Activated CD4-positive, alpha-beta T cell treated with anti-CD3 and anti-CD28 coated beads for 24 hours (primary cell): ENCODE measurements around the gene TP53TG5.

ENCODE experiments used
- DNase-seq, 2 donors: peaks; one replicate each; pipeline ENCODE4 v3.0.0-alpha.2; 2020; ENCODE audit warnings: low read depth in 2 of 2

TP53TG5 gene

DNA sequence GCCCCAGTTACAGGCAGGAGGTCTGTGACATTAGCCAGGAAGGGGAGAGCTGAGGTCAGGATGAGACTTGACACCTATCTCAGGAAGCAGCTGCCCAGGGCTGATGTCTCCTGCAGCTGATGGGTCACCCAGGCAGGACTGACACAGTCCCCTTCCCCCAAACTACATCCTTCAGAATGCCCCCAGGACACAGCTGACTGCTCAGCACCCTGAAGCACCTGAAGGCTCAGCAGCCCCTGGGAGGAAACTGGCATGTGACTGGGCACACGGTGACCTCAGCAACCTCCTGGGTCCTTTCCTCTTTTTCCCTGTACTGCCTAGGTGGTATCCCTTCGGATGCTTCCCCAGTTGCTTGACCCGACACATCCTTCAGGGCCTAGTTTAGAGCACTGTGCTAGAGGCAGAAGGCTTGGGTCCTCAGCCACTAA is 31.8 kb downstream of the TP53TG5 start:
- DNase-seq, result no peak

DNA sequence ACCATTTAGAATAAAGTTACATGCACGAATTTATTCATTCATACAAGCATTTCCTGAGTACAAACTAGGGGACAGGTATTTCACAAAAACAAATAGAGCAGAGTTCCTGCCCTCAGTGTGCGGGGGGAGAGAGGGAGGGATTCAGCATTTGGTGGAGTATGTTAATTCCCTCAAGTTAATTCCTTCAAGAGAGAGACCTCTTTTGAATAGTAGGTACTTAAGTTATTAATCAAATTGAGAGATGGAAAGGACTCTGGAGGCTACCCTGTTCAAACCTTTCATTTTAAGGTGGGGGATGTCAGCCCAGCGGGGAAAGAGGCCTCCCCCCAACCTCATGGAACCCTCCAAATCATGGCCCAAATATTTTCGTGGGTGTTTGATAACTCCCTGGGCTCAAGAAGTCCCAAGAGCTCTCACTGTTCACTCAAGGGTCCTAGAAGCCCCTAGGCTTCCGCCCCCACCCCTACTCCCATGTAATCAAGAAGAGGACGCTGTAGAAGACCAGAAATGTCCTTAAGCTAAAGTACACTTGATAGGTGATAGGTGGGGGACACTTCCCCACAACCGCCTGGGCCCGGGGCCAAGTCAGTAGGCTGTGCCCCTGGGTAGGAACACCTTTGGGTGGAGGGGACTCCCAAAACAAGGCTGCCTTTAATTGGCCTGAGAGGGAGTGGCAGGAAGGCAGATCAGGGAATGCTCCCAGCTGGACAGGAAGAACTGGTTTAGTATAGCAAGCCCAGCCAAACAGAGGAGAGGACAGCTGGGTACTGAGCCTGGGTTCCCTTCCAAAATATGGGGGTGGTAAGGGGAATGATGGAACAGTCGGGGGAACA is 32.8 kb downstream of the TP53TG5 start:
- no peak for DNase-seq

DNA sequence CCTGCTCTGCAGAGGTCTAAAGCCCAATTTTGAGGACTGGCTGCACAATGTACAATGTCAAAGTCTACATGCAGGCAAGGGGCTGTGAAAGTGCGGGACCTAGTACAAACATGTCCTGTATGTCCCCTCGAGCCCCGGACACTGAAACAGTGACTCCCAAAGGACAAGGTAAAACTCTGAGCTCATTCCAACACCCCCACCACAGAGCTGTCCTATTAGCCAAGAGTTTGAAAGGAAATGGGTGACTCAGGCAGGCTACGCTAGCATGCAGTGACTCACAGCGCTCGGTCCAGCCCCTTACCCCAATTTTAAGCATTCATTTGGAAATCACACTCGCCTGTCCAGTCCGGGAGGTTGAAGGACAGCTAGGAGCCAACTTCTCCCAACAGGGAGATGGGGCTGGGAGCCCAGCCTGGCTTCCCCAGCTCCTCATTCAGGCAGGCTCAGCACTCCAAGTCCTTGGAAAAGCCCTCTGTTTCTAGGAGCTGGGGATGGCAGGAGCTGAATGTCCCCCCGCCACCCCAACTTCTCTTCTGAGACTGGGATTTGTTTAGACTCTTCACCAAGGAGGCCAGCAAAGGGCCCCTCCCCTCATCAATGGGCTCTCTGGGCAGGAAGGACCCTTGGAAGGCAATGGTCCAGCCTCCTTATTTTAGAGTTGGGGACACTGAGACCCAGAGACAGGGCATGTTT is 33.8 kb downstream of the TP53TG5 start:
- DNase-seq, result no peak

DNA sequence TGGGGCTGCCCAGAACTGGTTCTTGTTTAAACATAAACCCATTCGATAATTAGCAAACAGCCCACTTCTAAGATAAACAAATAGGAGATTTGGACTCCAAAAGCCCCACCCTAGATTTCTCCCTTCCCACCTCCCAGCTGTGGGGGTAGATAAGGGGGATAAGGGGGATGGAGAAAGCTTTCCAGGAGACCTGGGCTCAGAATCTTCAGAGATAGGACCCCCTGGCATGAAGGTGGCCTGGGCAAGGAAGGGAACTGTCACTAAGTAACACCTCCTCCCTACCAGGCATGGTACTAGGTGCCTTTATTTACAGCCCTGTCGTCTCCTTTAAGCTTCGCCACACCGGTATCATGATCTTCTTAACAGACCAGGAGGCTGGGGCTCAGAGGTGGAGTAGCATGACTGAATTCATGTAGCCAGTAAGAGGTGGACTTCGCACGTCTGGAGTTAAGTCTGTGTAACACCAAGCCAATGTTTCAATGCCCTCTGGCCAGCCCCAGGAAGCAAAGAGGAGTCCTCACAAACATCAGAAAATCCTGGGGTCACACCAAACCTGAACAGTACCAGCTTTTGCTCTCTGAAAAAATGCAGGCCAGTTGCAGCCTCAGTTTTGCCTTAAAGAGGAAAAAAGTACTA is 34.5 kb downstream of the TP53TG5 start:
- no peak for DNase-seq

DNA sequence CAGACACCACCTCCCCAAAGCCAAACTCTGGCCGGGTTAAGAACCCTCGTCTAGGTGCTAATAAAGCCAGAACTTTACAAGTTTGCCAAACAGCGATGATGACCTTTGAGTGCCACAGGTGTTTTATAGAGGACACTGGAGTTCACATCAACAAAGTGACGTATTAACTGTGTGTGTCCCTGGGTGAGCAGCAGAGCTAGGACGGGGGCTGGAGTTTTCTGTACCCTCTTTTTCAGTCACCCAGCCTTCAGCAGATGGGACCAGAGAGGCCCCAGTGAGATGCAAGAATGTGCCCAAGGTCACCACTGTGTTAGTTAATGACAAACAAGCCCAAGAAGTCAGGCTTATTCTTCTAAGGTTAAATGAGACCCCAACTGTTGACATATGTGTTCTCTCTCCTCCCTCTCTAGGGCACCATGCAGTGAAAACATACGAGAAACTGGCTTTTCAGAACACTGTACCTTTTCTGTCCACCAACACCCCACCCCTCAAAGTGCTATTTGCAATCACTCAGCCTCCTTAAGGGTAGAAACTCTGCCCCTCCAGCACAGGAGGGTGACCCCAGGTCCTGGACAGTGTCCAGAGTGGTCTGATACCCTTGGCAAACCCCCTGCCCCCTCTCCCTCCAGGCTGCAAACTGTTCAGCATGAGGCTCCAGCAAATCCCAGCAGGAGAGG is 35.1 kb downstream of the TP53TG5 start:
- no peak for DNase-seq

DNA sequence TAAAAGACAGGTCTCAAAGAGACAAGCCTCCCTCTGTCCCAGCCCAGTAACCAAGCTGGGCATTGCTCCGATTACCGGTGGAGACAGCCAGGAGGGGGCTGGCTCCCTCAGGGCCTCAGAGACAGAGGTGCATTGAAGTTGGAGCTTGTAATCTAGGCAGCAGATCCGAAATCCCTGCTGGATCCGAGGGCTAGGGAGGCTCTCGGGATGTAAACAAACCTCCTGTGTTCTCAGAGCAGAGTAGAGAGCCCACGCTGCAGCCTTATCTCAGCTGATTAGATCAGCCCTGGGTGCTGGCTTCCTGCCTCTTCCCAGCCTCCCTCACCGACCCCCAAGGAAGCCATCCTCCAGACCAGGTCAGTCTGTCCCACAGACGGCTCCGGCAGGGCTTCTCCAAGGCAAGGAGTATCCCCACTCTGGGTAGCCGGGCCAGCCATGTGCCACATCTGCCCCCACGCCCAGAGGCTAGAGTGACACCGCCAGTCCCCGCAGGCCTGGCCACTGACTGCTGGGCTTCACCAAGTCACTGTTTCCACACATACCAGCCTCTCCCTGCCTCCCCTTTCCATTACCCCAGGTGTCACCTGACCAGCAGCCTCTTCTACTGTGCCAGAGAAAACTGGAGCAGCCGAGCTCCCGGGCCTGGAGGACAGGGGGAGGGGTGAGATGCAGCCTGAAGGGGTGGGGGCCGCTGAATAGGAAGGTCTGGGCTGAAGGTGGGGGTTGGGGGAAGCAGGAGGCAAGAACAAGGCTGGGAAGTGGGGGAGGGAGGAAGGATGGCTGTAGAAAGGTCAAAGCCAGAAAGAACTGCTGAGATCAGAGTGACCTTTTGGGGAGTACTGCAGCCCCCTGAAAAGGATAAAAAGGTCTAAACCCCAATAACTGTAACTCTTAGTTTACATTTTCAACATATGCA is 35.9 kb downstream of the TP53TG5 start:
- DNase-seq, result no peak

DNA sequence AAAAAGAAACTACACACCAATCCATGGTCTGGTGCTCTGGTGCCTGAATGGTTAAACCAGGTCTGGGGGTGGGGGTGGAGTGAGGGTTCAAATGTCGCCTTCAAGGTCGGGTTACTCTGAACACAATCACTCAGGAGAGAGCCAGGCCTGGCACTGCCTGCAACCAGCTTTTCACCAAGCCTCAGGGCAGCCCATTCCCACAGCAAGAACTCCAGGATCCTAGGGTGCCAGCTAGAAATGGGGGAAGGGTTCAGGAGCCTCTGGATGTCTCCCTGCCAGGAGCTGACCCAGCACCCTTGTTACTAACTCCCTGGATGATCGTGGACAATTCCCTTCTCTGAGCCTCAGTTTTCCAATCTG is 36.6 kb downstream of the TP53TG5 start:
- DNase-seq, result no peak

DNA sequence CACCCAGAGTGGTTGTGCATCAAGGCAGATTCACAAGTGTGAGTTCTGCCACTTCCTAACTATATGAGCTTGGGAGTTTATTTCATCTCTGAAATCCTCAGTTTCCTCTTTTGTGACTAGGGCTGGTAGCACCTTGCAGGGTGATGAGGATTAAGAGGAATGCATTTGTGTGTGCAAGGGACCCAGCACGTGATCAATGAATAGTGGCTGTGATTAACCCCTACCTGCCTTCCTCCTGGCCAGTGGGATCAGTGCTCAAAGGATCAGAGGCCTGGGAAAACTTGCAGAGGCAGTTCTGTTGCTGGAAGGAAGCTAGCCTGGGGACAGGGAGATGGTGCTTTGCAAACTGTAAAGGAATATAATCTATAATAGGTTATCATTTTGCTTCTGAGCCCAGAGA is 37.2 kb downstream of the TP53TG5 start:
- no peak for DNase-seq

DNA sequence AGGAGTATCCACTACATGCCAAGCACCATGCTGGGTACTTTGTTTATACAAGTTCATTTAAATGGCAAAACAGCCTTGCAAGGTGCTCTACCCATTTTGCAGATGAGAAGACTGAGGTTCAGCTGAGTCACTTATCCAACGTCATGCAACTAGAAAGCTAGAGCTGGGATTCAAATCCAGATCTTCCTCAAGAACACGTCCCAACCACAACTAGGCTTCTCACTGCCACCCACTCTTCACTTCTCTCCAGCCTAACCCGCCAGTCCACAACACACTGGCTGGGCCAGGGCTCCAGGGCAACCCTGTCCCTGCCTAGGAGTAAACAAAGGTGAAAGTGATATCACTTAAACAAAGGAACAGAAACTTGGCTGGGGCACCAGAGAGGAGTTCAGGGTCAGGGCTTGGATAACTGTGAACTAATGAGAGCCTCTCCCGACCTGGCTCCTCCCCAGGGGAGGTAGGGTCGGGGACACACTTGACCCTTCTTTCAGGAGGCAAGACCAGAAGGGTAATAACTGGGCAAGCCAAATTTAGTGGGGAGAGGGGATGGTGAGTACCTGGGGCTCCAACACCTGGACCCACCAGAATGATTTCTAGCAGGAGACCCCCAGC is 37.8 kb downstream of the TP53TG5 start:
- DNase-seq, result no peak

DNA sequence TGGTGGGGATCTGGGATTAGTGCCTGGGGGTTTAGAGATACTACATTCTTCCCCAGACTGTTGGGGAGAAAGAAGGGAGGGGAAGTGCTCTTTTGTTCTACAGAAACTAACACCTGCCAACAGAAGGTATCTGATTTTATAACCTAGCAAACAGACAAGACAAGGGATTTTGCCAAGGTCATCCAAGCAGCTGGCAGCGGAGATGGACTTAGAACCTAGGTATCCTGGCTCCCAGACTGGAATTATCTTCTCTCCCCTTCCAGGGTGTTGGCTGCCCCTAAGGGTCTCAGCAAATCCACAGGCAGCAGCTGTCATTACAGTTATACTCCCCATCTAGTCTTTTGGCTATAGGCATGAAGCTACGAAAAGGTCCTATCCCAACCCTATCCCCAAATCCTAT is 38.3 kb downstream of the TP53TG5 start:
- DNase-seq, result no peak

DNA sequence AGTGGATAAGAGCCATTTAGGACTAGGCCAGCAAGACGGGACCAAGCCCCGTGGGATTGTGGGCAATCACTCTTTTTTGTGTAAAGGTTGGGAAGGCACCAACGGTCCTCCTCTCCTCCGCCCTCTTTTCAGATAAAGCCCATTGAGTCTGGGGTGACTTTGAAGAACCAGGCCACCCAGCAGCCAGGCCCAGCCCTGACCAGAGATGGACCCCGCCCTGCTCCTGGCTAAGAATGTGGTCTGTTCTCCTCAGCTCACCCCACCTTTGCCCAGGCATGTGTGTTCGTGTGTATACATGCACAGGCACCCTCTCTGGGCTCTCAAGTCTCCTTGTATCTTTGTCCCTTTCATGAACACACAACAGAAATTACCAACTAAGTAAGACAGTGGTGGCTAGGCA is 39.0 kb downstream of the TP53TG5 start:
- DNase-seq, result no peak

DNA sequence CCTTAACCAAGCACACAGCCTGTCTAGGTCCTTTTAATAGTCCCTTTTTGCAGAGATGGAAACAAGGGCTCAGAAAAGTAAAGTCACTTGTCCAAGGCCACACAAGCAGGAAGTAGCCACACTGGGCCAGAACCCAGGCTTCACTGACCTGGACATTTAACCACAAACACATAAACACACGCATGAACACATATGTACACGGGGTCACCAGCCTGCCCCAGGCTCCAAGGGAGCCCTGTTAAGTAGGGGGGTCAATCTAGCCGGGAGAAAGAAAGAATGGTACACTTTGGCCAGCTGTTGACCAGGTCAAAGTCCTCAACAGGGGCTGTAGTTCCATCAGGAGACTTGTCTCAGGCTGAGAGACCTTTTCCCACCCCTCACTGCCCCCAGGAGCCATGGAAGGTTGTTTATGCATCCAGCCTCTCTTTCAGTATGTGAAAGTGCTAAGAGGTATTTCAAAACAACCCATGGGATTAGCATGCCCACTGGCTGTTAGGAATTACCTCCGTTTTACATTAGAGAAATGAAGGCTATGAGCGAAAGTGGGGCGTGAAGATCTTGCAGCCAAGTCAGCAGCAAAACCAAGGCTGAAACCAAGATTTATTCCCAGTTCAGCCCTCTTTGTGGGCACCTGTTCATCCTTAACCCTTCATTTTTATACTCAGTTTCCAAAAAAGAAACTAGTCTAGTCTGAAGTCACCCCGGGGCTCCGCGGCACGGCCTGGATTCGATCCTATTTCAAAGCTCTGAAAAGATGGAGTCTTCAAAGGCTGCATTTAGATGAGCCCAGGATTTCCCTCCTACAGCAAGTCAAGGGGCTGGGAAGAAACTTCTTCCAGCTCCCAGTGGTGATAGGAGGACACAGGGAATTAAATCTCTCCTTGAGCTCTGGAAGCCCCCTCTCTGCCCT is 39.7 kb downstream of the TP53TG5 start:
- no peak for DNase-seq

DNA sequence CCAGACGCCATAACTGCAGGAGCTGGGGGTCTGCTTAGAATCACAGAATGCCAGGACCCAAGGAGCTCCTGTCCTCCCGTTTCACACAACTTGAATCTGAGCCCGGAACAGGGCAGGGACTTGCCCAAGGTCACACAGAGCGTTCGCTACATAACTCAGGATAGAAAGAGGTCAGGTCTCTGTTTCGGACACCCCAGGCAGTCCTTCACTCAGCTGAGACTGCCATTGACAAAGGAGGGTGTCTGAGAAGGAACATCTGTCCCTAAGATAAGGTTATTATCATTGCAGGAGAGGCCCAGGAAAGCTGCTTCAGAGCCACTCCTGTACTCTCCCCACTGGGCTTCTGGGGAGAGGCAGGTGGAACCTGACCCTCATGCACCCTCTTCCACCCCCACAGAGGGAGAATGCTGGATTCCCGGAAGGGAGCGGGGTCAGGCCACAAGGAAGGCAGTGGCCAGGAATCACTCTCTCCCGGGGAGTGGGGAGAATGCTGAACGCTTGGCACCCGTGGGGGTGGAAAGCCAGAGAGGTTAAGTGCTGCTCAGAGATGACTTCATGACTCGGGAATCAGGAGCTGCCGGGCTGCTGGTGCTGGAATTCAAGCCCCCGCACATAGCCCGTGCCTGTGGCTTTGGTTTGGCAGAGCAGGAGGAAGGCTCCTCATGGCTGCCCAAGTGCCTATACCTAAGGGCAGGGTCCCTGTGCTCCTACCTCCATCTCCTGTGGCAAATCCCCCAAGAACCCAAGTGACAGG is 40.6 kb downstream of the TP53TG5 start:
- no peak for DNase-seq

DNA sequence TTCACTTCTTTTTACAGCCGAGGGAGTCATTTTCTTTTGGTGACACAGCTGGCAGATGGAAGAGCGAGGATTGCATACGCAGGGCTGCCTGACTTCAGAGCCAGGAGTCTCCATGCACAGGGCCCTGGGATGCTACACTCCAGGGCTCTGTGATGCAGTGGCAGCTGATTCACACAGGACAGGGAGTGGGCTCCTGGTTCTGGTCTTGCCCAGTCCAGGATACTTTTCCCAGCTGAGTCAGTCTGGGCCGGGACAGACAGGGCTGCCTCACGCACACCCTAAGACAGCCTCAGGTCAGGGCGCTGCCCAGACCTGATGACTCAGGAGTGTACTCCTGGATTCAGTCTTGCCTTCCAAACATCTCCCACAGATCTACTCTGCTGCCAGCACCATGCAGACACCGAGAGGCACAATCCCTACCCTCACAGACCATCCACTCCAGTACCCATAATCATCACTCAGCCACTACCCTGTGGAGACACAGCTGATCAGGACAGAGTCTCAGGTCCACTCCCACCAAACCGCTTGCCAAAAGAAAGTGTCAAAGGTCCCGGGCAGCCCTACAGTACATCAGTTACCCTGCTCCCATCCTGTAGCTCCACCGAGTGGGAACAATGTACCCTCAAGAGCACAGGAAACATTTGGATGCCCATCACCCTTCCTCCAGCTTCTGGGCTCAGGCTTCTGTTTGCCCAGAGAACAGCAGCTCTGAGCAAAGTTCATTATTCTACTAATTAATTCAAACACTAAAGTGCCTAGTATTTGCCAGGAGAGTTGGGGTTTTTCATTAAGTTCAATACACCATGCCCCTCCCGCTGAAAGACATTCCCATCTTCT is 41.4 kb downstream of the TP53TG5 start:
- DNase-seq, result no peak

DNA sequence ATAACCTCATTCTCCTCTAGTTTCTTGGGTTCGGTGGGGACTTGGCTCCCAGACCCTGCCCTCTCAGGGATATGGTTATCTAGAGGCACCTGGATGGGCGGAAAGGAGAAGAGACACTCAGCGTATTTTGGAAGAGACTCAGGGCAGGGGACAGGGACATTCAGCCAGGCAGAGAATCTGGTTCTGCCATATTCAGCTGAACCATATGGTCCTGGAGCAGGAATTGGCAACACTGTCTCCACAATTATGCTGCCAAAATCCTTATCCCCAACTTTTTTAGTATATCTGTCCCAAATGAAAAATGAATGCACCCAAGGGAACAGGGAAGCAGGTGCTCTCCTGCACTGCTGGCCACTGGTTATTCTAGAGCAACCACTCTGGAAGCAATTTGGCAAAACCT is 47.6 kb downstream of the TP53TG5 start:
- DNase-seq, result no peak

DNA sequence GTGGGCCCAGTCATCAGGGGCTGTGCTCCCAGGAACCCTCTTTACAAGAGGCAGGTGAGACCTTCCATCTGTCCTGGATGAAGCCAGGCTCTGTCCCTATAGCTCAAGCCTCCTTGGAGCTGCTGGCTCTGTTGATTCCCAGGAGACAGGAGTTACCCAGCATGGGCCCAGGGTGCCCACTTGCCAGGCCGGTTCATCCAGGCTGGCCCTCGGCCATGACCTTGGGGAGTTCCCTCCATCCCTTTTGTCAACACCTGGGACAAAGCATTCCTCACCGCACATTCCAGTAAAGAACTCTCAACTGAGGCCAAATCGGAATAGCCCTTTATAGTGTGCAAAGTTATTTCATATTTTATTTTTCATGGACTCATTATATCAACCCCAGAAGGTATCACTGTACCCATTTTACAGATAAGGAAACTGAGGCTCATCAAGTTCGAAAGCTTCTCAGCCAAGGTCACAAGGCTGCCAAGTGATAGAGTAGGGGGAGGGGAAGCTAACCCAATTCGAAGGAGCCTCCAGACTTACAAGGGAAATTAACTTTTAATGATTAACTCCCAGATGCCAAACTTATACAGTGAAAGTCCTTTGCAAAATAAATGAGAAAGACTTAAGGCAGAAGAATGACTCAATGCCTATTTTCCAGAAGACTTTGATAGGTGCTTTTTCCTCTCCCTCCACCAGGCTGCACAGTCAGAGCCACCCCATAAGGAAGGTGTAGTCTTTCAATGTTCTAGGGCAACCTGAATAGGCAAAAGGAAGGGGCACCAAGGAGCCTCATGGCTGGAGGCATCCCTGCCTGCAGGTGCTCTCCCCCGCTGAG is 48.4 kb downstream of the TP53TG5 start:
- no peak for DNase-seq

DNA sequence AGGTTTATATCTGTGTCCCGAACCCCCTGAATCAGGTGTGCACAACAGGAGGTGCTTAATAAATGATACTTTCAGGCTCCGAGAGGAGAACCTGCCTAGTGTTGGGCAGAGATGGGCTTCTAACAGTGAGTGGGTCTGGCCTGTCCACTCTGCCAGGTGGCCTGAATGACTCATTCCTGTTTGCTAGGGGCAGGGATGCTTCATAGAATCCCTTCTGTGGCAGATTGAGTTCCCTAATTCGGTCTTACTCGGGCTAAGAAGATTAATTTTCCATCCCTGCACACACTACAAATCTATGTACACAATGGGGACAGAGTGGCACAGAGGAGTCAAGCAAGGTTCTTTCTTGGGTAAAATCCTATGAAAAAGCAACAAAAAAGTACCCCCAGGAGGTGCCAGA is 49.7 kb downstream of the TP53TG5 start:
- no peak for DNase-seq
